ENCODE data around the gene IFI44. TPM values are rescaled to one million over a fixed set of nuclear protein-coding genes. Genes with fewer than 3 reads are reported as not detected.

IFI44 gene
- total and polyA plus RNA-seq, 2 donors (not counting 1 experiment from before 2014, with no cell fraction given), result 6.2 to 6.9 TPM

DNA sequence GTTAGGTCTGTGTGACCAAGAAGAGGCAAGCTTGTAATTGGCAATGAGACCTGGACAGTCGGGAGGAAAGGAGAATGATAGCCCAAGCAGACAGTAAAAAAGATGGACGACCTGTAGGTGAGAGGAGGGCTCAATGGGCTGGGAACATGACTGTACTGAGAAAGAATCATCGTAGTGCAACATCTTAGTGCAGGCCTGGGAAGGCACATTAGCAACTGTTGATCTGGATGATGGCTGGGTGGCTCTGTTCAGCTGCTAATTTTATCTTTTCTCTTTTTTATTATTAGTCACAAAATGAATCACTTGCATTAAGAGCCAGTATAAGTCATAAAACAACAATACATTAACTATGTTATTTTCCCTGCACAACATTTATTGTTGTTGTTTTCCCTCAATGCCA is 32.9 kb downstream of the IFI44 start:
- Histone ChIP-seq H2AFZ (ENCODE audit: insufficient read depth, low read depth, low read length, poor library complexity, severe bottlenecking) (no peak overlapping the region), H4K20me1 (ENCODE audit: control insufficient read depth, insufficient read depth, low read length, poor library complexity, severe bottlenecking) (no peaks in the 10 kb centered on the region), H3K27me3 (replicated peaks in 1 of 4; ENCODE audit: control extremely low read depth in 1 of 4, control insufficient read depth in 3 of 4, insufficient read depth in 4 of 4, low read length in 3 of 4) (no peaks in the 10 kb centered on the region), H3K9me3 (ENCODE audit: control extremely low read depth in 1 of 3, control insufficient read depth in 2 of 3, insufficient read depth in 1 of 3, low read length in 2 of 3) (no peaks in the 10 kb centered on the region), H3K36me3 (replicated peaks in 1 of 2; ENCODE audit: control extremely low read depth in 1 of 2, control insufficient read depth in 1 of 2, extremely low read depth in 1 of 2, insufficient read depth in 2 of 2, low read length in 1 of 2) (no peaks in the 10 kb centered on the region), H3K9ac (ENCODE audit: low read length) (no peak overlapping the region), H3K4me2 (replicated peaks; ENCODE audit: low read depth, low read length, poor library complexity, severe bottlenecking) (no peak overlapping the region), H3K4me1 (ENCODE audit: control insufficient read depth in 2 of 2, insufficient read depth in 2 of 2, low read length in 2 of 2) (no peaks in the 10 kb centered on the region), H3K79me2 (ENCODE audit: control insufficient read depth, insufficient read depth, low read length) (no peaks in the 10 kb centered on the region), H3K4me3 (ENCODE audit: control extremely low read depth in 1 of 5, extremely low read depth in 1 of 5, insufficient read depth in 1 of 5, low read depth in 2 of 5, low read length in 4 of 5) (no peak overlapping the region), H3K27ac (ENCODE audit: low read length in 2 of 2) (no peak overlapping the region)
- intact Hi-C loops (cut with micrococcal nuclease), result no loop called here
- TF ChIP-seq EZH2 (IDR thresholded peaks at IDR 0.05; ENCODE audit: borderline replicate concordance, insufficient read depth, low read depth, low read length, poor library complexity, severe bottlenecking) (no peak), CTCF (IDR thresholded peaks at IDR 0.05) (no peak)
- Mint-ChIP-seq H3K9me3 (ENCODE audit: insufficient read depth) (no peaks in the 10 kb centered on the region), H3K4me1 (no peaks in the 10 kb centered on the region), H3K27me3 (peaks cover 3% of the 10 kb centered on the region), H3K4me3 (no peak overlapping the region), H3K27ac (no peak overlapping the region)
- CTCF ChIA-PET, result no interaction called here
- ATAC-seq (ENCODE audit: low read depth) (no peak), DNase-seq (no peak)
- POLR2A ChIA-PET, result no interaction called here
- WGBS (ENCODE audit: insufficient coverage), result 58% methylated on average over 2 of the region's 3 CpGs

DNA sequence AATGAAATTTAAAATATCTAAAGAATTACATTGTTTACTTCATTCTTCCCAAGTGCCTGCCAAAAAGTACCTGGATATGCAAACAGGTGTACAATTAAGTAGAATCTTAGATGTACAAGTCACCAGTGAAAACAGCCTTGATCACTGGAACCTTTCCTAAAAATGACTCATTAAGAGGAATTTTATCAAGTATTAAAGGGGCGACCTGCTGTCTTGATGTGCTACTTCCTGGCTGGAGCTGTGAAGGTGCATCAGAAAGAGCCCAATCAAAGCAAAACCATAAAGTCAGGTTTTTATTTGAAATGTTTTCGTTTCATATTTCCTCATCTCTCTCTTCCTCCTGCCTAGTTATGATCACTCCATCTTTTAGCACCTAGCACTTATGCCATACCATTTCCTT is 33.4 kb downstream of the IFI44 start:
- Mint-ChIP-seq H3K27me3 (peaks cover 3% of the 10 kb centered on the region), H3K4me3 (no peak overlapping the region), H3K9me3 (ENCODE audit: insufficient read depth) (no peaks in the 10 kb centered on the region), H3K27ac (no peak overlapping the region), H3K4me1 (no peaks in the 10 kb centered on the region)
- ChIA-PET POLR2A (no interaction called here), CTCF (no interaction called here)
- Histone ChIP-seq H2AFZ (ENCODE audit: insufficient read depth, low read depth, low read length, poor library complexity, severe bottlenecking) (no peak overlapping the region), H3K9me3 (ENCODE audit: control extremely low read depth in 1 of 3, control insufficient read depth in 2 of 3, insufficient read depth in 1 of 3, low read length in 2 of 3) (no peaks in the 10 kb centered on the region), H4K20me1 (ENCODE audit: control insufficient read depth, insufficient read depth, low read length, poor library complexity, severe bottlenecking) (no peaks in the 10 kb centered on the region), H3K4me2 (replicated peaks; ENCODE audit: low read depth, low read length, poor library complexity, severe bottlenecking) (no peak overlapping the region), H3K36me3 (replicated peaks in 1 of 2; ENCODE audit: control extremely low read depth in 1 of 2, control insufficient read depth in 1 of 2, extremely low read depth in 1 of 2, insufficient read depth in 2 of 2, low read length in 1 of 2) (no peaks in the 10 kb centered on the region), H3K9ac (ENCODE audit: low read length) (no peak overlapping the region), H3K4me1 (ENCODE audit: control insufficient read depth in 2 of 2, insufficient read depth in 2 of 2, low read length in 2 of 2) (no peaks in the 10 kb centered on the region), H3K27me3 (replicated peaks in 1 of 4; ENCODE audit: control extremely low read depth in 1 of 4, control insufficient read depth in 3 of 4, insufficient read depth in 4 of 4, low read length in 3 of 4) (no peaks in the 10 kb centered on the region), H3K27ac (ENCODE audit: low read length in 2 of 2) (no peak overlapping the region), H3K79me2 (ENCODE audit: control insufficient read depth, insufficient read depth, low read length) (no peaks in the 10 kb centered on the region), H3K4me3 (ENCODE audit: control extremely low read depth in 1 of 5, extremely low read depth in 1 of 5, insufficient read depth in 1 of 5, low read depth in 2 of 5, low read length in 4 of 5) (no peak overlapping the region)
- TF ChIP-seq CTCF (IDR thresholded peaks at IDR 0.05) (no peak), EZH2 (IDR thresholded peaks at IDR 0.05; ENCODE audit: borderline replicate concordance, insufficient read depth, low read depth, low read length, poor library complexity, severe bottlenecking) (no peak)
- ATAC-seq (ENCODE audit: low read depth), result no peak
- intact Hi-C loops (cut with micrococcal nuclease), result no loop called here
- DNase-seq, result no peak
- no CpG with 5 or more reads among the region's 2 CpGs for WGBS (ENCODE audit: insufficient coverage)
